Keratinocyte (primary cell): ENCODE measurements around the gene SRCIN1. TPM values are rescaled to one million over a fixed set of nuclear protein-coding genes. Genes with fewer than 3 reads are reported as not detected.

Experiments
- DNase-seq: peaks from one replicate; pipeline ENCODE4 v3.0.0-alpha.2; 2011; ENCODE audit warnings: low read depth, missing footprints, low spot score
- FAIRE-seq: peaks from 2 replicates; lab custom pipeline; 2011; peaks lifted over from hg19 to GRCh38; lab: Jason Lieb, UNC
- H2AFZ ChIP-seq: 2 replicates; pipeline ENCODE4 v1.6.0; 2012; ENCODE audit warnings: low read length, control low read depth, inconsistent platforms; ENCODE audit not compliant: control insufficient read depth
- H3K27ac ChIP-seq: 2 replicates; pipeline ENCODE4 v1.5.1; 2011; ENCODE audit warnings: low read length; ENCODE audit not compliant: control insufficient read depth, insufficient read depth
- H3K27me3 ChIP-seq: 3 replicates; pipeline ENCODE4 v1.6.0; 2011; ENCODE audit warnings: low read length; ENCODE audit not compliant: control insufficient read depth, insufficient read depth; ENCODE audit errors: extremely low read depth
- H3K36me3 ChIP-seq, 2 experiments: 2 replicates in 1 of 2; 3 replicates in 1 of 2; pipeline ENCODE4 v1.5.1; 2011; ENCODE audit warnings: low read length in 2 of 2, mild to moderate bottlenecking in 1 of 2; ENCODE audit not compliant: control insufficient read depth in 2 of 2, insufficient read depth in 2 of 2; ENCODE audit errors: extremely low read depth in 1 of 2
- H3K4me1 ChIP-seq: 3 replicates; pipeline ENCODE4 v1.5.1; 2011; ENCODE audit warnings: low read length; ENCODE audit not compliant: control insufficient read depth, insufficient read depth; ENCODE audit errors: extremely low read depth
- H3K4me2 ChIP-seq: 3 replicates; pipeline ENCODE4 v1.6.0; 2011; ENCODE audit warnings: low read depth, low read length; ENCODE audit not compliant: control insufficient read depth, insufficient read depth; ENCODE audit errors: extremely low read depth
- H3K4me3 ChIP-seq, 3 experiments: fragments of 200-600 bp in 1 of 3; sonication (generic) in 1 of 3; 2 replicates in 2 of 3; 3 replicates in 1 of 3; pipeline ENCODE4 v1.5.1; 2011 to 2016; ENCODE audit warnings: low read length in 3 of 3, mild to moderate bottlenecking in 3 of 3, control low read depth in 2 of 3, inconsistent platforms in 1 of 3, low read depth in 1 of 3, mixed read lengths in 1 of 3, mixed run types in 1 of 3, moderate library complexity in 1 of 3; ENCODE audit not compliant: control insufficient read depth in 2 of 3, insufficient read depth in 2 of 3; ENCODE audit errors: extremely low read depth in 1 of 3
- H3K79me2 ChIP-seq: 2 replicates; pipeline ENCODE4 v1.6.0; 2012; ENCODE audit warnings: low read length; ENCODE audit not compliant: control insufficient read depth, insufficient read depth
- H3K9ac ChIP-seq: 3 replicates; pipeline ENCODE4 v1.6.0; 2011; ENCODE audit warnings: low read length; ENCODE audit not compliant: control insufficient read depth, insufficient read depth; ENCODE audit errors: extremely low read depth
- H3K9me1 ChIP-seq: 3 replicates; pipeline ENCODE4 v1.6.0; 2011; ENCODE audit warnings: low read length; ENCODE audit not compliant: control insufficient read depth, insufficient read depth; ENCODE audit errors: extremely low read depth
- H3K9me3 ChIP-seq: 2 replicates; pipeline ENCODE4 v1.5.1; 2012; ENCODE audit warnings: low read depth, low read length; ENCODE audit not compliant: control insufficient read depth
- H4K20me1 ChIP-seq: 3 replicates; pipeline ENCODE4 v1.6.0; 2011; ENCODE audit warnings: low read length; ENCODE audit not compliant: control insufficient read depth, insufficient read depth; ENCODE audit errors: extremely low read depth
- CTCF ChIP-seq, 3 experiments: IDR thresholded peaks in 1 of 3; conservative IDR thresholded peaks in 1 of 3; optimal IDR thresholded peaks in 1 of 3; 2 replicates in 2 of 3; 3 replicates in 1 of 3; pipeline versions ENCODE3 to v1.5.1; 2011; ENCODE audit warnings: low read length in 3 of 3, mild to moderate bottlenecking in 3 of 3, moderate library complexity in 2 of 3, control low read depth in 1 of 3, inconsistent platforms in 1 of 3; ENCODE audit not compliant: insufficient read depth in 2 of 3; ENCODE audit errors: extremely low read depth in 1 of 3
- EZH2 ChIP-seq: IDR thresholded peaks from one replicate; pipeline ENCODE4 v1.6.1; 2012; ENCODE audit warnings: inconsistent platforms, mild to moderate bottlenecking, low read length, moderate library complexity
- dilution Hi-C: fragments of 300-500 bp; cut with MboI; formaldehyde crosslinking; loops from one replicate; pipeline ENCODE4 v1.7.0; 2020; ENCODE audit warnings: low sequenced_read_pairs; ENCODE audit not compliant: extremely low pct_ligation_motif_present
- polyA plus RNA-seq, 5 experiments: library from polyadenylated mRNA; depleted of rRNA in 3 of 5; stranded (reverse) in 3 of 5; stranded (forward) in 1 of 5; unstranded in 1 of 5; fragments of >200 nt; gene quantifications; 1 replicate in 1 of 5; 2 replicates in 3 of 5; 3 replicates in 1 of 5; pipeline versions ENCODE4 v1.2.1 to v1.2.3, GENCODE V29; 2011 to 2012; ENCODE audit warnings: missing spikeins in 2 of 5, low read depth in 1 of 5, low replicate concordance in 1 of 5

The SRCIN1 gene
- polyA plus RNA-seq, 1 donor (not counting 4 experiments of a cell fraction or from before 2014, with no cell fraction given): 0.37 TPM

- Histone ChIP-seq H3K4me2 (no peak overlapping the region), H3K4me3 (no peak overlapping the region), H4K20me1 (no peaks in the 10 kb centered on the region), H3K9me1 (no peaks in the 10 kb centered on the region), H3K36me3 (no peaks in the 10 kb centered on the region), H3K4me1 (peaks cover 22% of the 10 kb centered on the region), H3K27me3 (peaks cover 64% of the 10 kb centered on the region), H3K9me3 (no peaks in the 10 kb centered on the region), H3K9ac (no peak overlapping the region), H3K27ac (no peak overlapping the region), H2AFZ (no peak overlapping the region), H3K79me2 (no peaks in the 10 kb centered on the region)
- FAIRE-seq (no peak), DNase-seq (no peak)
- TF ChIP-seq EZH2 (peak; percentile 23), CTCF (optimal IDR thresholded peaks at IDR 0.05 in 1 of 3, IDR thresholded peaks at IDR 0.05 in 1 of 3, conservative IDR thresholded peaks at IDR 0.05 in 1 of 3; ENCODE audit: extremely low read depth in 1 of 3, insufficient read depth in 2 of 3, low read length in 3 of 3) (no peak)
- dilution Hi-C loops: no loop called here
Observed at GRCh38 chr17:38561416-38562214, 44.1 kb downstream of the SRCIN1 start.

GRCh38 chr17:38560503-38561318 is 45.0 kb downstream of the SRCIN1 start:
- no peaks in the 10 kb centered on the region for H4K20me1 ChIP-seq
- no peak overlapping the region for H3K27ac ChIP-seq
- H3K9ac ChIP-seq: no peak overlapping the region
- peaks cover 56% of the 10 kb centered on the region for H3K27me3 ChIP-seq
- no peak overlapping the region for H2AFZ ChIP-seq
- H3K4me1 ChIP-seq: peaks cover 29% of the 10 kb centered on the region
- TF ChIP-seq EZH2 (no peak), CTCF (optimal IDR thresholded peaks at IDR 0.05 in 1 of 3, IDR thresholded peaks at IDR 0.05 in 1 of 3, conservative IDR thresholded peaks at IDR 0.05 in 1 of 3; ENCODE audit: extremely low read depth in 1 of 3, insufficient read depth in 2 of 3, low read length in 3 of 3) (no peak)
- DNase-seq (no peak), FAIRE-seq (no peak)
- H3K4me2 ChIP-seq: no peak overlapping the region
- H3K9me3 ChIP-seq: no peaks in the 10 kb centered on the region
- no peaks in the 10 kb centered on the region for H3K36me3 ChIP-seq
- H3K79me2 ChIP-seq: no peaks in the 10 kb centered on the region
- dilution Hi-C loops: no loop called here
- no peaks in the 10 kb centered on the region for H3K9me1 ChIP-seq
- no peak overlapping the region for H3K4me3 ChIP-seq
